MV-4-11 (cell line): ENCODE data around the gene MPHOSPH10.
A peak's percentile ranks its signal among the peaks of the same experiment; 100 is the strongest.
"Not testable (repeated sequence)": the region's sequence is repeated elsewhere in the genome, so short reads cannot be mapped to it uniquely, and the experiment has no call there.

ENCODE experiments used
- DNase-seq: peaks from one replicate; lab custom pipeline; 2025; lab: John Stamatoyannopoulos, UW

The MPHOSPH10 gene, protein sequence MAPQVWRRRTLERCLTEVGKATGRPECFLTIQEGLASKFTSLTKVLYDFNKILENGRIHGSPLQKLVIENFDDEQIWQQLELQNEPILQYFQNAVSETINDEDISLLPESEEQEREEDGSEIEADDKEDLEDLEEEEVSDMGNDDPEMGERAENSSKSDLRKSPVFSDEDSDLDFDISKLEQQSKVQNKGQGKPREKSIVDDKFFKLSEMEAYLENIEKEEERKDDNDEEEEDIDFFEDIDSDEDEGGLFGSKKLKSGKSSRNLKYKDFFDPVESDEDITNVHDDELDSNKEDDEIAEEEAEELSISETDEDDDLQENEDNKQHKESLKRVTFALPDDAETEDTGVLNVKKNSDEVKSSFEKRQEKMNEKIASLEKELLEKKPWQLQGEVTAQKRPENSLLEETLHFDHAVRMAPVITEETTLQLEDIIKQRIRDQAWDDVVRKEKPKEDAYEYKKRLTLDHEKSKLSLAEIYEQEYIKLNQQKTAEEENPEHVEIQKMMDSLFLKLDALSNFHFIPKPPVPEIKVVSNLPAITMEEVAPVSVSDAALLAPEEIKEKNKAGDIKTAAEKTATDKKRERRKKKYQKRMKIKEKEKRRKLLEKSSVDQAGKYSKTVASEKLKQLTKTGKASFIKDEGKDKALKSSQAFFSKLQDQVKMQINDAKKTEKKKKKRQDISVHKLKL

DNA sequence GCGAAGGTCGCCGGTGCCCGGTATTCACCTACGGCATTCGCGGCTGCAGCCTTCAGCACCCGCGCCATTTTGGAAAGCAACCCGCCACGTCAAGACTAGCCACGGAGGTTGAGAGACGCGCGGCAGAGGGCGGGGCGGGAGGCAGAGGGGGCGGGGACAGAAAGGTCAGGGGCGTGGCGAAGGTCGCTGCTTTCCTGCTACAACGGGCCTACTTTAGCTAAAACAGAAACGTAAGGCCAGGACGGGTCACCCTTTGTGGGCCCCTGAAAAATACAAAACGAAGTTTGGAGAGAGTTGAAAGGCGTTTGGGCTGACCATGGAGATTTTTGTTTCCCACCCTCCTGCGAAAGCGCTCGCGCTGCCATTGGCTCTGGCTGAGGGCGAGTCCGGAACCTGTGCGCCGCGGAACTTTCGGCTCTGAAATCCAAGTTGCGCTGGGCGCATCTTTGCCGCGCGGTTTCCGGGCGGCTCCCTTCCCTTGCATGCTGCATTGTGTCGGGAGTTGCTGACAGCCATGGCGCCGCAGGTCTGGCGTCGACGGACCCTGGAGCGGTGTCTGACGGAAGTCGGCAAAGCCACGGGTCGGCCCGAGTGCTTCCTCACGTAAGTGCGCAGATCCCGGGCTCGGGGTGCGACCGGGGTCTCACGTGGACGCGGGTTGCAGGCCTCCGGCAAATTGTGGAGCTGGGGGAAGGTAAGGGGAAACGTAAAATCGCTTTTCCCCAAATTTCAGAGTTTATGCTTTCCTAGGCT lies at the start of gene MPHOSPH10, which contains the start of gene MCEE:
Gene MPHOSPH10, plus strand, starts transcription at position 483 of the 753 bp plus-strand sequence. Its CDS starts 32 bp downstream, at position 515.
Gene MCEE, minus strand, starts transcription at position 78 of the 753 bp plus-strand sequence. Its CDS starts 10 bp downstream, at position 68.
- peak; percentile 86 for DNase-seq

DNA sequence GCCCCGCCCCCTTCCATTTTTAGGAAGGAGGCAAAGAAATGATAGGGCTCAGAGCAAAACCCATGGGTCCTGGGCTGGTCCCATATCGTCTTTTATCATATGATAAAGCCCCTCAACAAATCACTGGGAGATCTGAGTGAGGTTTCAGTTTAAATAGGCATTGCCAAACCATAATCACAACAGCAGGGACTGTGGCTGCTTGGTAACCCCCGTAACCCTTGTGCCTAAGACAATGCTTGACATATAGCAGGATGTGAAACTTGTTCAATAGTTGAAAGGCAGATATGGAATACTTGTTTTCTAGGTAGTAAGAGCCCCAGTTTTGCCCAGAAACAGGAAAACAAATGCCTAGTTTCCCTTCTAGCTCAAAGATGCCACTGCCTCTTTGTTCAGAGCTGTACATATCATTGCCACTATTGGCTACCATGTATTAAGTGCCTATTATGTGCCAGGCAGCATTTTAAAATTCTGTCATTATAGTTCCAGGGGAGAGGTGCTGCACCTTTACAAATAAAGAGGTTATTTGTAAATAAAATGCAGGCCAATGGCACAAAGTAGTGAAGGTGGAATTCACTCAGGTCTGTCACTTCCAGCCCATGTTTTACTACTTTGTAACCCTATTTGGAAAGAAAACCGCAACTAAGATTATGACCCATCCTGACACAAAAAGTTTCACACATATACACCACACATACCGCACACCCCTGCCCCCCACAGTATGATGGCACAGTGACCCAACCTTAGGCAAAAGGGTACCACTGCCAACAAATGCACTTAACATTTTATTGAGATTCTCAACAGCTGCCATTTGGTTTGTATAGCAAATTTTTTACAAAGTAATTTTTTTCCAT lies 47.8 kb upstream of the MPHOSPH10 start:
- DNase-seq: peak; percentile 85

DNA sequence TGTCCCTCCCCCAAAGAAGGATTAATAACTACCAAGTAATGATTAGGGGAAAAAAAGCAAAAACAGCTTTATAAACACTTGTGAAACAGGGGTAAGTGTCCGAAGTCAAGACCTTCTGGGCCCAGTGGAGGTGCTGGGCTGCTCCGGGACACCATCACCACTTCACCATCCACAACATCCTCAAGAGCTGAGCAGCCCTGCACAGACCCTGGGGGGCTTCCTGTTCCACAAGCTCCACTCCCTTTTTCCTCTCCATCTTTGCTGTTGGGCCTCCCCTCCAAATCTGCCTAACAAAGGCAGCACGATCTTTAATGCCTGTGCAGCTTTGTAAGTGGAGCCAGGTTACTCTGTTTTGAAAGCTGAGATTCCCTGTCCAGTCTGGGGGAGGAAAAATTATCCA lies 47.1 kb upstream of the MPHOSPH10 start:
- not testable (repeated sequence) for DNase-seq

DNA sequence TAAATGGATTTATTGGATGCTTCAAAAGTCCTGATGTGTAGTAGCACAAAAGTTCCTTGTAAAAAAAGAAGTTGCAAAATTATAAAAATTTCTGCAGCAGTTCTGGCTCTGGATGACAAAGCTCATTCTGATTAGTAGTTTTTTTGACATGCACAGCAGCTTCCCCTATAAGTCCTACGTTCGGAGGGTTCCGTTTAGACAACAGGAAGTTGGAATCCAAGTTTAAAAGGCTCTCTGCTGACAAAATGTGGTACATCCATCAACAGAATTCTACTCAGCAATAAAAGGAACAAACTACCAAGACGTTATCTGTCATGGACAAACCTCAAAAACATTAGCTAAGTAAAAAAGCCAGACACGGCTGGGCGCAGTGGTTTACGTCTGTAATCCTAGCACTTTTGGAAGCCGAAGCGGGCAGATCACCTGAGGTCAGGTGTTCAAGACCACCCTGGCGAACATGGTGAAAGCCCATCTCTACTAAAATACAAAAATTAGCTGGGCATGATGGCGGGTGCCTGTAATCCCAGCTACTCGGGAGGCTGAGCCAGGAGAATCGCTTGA lies 46.6 kb upstream of the MPHOSPH10 start:
- peak; percentile 62 for DNase-seq

DNA sequence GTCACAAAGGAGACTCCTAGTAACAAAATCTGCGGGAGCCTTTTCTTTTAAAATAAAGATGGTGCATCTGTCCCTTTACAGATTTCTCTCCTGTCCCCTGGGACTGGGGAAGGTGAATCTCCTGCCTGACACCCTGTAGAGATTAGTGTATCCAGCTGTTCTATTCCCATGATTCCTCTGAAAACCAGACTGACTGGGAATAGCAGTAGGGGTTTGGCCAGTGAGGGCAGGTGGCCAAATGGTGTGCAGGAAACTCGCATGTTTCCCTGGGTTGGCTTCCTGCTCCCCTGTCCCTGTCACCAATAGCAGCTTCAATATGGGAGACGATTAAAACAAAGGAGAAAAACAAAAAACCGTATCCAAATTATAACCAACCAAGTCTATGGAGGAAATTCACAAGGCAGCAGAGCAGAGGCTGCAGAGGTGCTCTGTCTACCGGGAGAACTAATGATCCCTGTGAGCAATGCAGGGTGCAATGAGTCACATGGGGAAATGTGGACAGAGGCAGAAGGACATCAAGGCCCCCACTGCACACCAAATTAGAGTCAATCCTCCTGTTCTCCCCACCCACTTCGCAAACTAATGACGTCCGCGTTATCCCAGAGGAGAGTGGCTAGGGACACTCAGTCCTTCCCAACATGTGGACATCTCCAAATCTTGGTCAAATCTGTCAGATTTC lies 45.0 kb upstream of the MPHOSPH10 start:
- not testable (repeated sequence) for DNase-seq

DNA sequence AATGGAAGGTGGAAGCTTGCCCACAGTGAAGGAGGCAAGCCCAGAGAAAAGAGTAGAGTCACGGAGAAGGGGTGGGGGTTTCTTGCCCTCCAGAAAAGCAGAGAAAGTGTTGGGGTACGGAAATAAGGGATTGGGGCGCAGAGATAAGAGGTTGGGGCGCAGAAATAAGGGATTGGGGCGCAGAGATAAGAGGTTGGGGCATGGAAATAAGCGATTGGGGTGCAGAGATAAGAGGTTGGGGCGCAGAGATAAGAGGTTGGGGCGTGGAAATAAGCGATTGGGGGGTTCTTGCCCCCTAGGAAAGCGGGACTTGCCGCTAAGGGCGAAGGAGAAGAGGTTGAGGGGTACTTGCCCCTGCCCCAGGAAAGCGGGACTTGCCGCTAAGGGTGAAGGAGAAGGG lies 41.0 kb upstream of the MPHOSPH10 start:
- not testable (repeated sequence) for DNase-seq

DNA sequence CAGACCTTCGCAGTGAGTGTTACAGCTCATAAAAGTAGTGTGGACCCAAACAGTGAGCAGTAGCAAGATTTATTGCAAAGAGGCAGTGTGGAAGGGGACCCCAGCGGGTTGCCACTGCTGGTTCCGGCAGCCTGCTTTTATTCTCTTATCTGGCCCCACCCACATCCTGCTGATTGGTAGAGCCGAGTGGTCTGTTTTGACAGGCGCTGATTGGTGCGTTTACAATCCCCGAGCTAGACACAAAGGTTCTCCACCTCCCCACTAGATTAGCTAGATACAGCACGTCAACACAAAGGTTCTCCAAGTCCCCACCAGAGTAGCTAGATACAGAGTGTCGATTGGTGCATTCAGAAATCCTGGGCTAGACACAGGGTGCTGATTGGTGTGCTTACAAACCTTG lies 38.6 kb upstream of the MPHOSPH10 start:
- DNase-seq: not testable (repeated sequence)

DNA sequence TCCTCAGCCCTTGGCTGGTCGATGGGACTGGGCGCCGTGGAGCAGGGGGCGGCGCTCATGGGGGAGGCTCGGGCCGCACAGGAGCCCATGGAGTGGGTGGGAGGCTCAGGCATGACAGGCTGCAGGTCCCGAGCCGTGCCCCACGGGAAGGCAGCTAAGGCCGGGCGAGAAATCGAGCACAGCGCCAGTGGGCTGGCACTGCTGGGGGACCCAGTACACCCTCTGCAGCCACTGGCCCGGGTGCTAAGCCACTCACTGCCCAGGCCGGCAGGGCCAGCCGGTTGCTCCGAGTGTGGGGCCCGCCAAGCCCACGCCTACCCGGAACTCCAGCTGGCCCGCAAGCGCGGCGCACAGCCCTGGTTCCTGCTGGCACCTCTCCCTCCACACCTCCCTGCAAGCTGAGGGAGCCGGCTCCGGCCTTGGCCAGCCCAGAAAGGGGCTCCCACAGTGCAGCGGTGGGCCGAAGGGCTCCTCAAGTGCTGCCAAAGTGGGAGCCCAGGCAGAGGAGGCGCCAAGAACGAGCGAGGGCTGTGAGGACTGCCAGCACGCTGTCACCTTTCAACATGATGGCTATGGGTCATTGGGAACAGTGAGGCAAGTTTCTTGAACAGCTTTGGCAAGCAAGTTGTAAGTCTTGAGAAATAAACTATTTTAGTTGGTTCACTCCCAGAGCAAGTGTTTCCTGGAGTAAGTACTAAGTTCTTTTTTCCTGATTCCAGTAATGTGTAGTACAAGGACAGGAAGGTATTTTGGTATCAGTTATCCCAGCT lies 37.8 kb upstream of the MPHOSPH10 start:
- DNase-seq: not testable (repeated sequence)

DNA sequence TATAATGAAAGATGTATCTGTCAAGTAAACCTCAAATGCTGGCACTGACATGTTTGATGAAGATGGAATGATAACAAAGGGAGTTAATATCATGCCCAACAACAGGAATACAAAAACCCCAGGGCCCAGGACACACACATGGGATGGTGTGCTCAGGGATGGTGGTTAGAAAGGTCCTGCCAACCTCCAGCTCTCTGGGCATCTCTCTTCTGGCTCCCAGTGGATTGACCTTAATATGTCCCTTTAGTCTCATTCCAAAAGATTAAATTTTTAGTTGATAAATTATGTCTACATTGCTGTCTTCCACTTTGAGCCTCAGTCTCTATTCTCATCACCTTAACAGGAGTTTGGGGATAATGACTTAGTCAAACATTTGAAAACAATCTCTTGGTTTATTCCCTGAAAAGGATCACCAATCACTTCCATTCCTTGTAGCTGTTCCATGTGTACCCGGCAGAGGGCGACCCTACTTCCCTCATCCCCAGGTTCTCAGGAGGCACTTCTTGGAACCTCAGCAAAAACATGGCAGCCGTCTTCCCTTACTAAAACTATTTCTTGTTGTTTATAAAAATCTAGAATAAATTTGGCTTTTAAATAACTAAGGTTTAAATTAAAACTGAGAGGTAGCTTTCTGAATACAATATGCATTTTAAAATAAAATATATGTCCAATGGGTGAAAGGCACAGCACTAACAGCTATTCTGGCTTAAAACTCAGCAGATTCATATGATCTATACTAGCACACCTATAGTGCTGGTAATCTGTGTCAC lies 30.1 kb upstream of the MPHOSPH10 start:
- peak; percentile 38 for DNase-seq

DNA sequence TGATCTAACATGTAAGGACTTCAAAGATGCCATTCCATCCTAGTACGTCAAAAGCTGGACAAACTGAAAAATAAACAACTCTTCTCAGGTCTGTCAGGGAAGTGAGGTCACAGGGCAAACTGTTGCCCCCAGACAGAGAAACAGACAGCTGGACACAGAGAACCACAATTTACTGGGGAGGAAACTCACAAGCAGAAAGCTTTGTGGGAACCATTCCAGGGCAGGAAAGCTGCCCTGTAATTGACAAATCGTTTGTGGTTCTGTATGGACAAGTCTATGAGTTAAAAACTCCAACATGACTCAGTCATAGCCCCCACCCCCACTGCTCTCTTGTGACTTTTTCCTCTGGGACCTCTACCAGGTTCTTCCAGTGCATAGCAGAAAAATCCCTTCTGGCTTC lies 28.8 kb upstream of the MPHOSPH10 start:
- DNase-seq: peak; percentile 86

DNA sequence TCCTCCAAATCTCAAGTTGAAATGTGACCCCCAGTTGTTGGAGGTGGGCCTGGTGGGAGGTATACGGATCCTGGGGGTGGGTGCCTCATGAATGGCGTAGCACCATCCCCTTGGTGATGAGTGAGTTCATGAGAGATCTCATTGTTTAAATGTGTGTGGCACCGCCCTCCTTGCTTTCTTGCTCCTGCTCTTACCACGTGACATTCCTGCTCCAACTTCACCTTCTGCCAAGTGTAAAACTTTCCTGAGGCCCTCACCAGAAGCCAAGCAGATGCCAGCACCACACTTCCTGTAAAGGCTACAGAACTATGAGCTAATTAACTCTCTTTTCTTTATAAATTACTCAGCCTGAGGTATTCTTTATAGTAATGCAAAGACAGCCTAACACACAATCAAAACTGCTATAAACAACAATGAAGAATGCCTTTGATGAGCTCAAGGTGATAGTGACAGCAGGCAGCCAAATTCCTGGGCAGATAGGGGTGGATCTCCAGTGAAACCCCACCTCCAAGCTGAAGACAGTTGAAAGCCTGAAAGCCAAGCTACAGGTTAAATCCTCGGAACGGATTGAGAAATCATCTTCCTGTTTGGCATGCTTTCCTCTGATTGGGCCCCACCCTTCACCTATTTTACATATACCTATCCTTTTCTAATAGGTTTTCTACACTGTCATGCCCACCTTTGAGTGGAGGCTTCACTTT lies 27.3 kb upstream of the MPHOSPH10 start:
- no peak for DNase-seq

DNA sequence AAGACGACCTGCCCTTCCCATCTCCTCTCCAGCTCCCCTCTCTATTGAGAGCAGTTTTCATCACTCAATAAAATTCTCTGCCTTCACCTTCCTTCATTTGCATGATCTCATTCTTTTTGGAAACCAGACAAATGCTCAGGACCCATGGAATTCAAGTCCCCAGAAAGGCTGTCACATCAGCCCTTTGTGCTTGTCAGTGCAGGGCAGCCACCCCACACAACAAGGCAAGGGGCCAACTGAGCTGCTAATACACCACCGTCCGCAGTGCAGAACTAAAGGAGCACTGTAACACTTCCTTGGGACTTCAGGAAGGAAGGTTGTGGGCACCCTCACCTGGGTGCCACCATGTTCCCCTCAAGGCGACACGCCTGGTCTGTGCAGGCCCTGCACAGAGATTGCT lies 26.6 kb upstream of the MPHOSPH10 start:
- no peak for DNase-seq

DNA sequence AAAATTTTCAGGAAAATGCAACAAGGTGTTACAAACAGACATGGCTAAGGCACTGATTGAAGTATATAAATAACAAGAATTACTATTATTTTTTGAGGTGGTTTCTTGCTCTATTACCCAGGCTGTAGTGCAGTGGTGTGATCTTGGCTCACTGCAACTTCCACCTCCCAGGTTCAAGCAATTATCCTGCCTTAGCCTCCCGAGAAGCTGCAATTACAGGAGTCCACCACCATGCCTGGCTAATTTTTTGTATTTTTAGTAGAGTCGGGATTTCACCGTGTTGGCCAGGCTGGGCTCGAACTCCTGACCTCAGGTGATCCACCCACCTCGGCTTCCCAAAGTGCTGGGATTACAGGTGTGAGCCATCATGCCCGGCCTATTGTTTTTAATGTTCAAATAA lies 24.0 kb upstream of the MPHOSPH10 start:
- not testable (repeated sequence) for DNase-seq

DNA sequence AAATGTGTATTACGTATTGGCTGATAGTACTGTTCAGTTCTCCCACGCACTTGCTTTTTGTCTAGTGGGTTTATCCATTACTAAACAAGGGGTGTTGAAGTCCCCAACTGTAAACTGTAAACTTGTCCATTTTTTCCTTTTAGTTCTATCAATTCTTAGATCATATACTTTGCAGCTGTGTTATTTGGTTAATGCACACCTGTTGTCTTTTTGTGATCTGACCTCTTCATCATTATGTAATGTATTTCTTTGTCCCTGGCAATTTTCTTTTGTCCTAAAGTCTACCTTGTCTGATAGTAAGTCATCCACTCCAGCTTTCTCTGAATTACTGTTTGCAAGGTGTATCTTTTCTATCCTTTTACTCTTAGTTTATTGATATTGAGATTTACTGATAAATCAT lies 22.3 kb upstream of the MPHOSPH10 start:
- no peak for DNase-seq

DNA sequence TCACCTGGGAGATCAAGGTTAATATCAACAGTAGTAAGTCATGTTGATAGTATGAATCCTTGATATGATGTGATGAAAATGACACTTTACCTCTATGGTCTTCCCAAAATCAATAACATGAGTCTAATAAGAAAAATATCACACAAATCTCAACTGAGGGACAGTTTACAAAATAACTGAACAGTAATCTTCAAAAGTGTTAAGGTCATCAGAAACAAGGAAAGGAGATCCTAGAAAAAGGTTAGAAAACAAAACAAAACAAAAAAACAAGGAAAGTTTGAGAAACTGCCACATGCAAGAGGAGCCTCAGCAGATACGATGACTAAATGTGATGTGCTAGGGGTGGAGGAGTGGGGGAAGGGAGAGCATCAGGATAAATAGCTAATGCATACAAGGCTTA lies 16.6 kb upstream of the MPHOSPH10 start:
- no peak for DNase-seq

DNA sequence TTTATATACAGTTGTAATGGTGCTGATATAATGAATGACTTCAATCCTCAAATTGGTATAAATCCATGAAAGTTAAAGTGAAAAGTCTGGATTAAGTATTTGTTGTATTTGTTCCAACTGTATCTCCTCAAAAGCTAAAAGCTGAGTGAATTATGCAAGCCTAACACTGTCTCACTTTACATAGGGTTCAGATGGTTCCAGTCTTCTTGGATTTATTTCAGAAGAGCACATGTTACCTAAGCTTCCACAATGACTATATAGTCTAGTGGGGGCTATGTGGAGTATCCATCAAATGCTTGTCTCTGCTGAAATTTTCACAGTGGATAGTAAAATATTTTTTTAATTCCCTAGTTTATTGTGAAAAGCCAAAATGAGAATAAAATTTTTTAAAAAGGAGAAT lies 13.4 kb upstream of the MPHOSPH10 start:
- no peak for DNase-seq

DNA sequence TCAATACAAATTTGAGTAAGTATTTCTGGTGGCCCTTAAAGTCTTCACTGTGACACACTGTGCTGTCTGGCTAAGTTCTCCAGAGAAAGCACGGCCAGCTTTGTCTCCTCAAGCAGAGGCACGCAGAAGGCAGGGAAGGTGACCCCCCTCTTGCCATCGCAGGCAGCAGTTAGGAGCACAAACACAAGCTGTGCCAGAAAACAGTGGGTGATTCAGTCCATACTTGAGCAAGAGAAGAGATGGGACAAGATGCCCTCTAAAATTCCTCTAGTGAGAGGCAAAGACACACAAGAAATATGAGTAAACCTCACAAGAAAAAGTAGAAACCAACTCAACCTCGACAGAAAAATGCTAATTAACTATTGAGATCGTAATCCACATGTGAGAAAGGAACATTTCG lies 10.2 kb upstream of the MPHOSPH10 start:
- no peak for DNase-seq

DNA sequence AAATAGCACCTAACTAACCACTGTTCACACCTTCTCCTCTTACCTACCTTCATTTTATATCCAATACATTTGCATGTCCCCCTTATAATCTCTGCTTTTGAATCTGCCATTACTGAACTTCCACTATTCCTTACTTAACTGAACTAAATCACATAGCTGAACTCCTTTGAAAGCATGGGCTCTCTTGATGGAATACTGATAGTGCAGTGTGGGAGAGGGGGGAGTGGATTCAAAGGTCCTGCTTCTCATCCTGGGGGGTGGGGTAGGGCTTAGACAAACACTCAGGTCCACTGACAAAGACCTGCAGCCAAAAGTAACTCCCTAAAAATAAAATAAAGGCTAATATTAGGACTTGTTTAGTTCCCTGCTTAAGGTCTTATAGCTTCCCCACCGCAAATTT lies 9.0 kb upstream of the MPHOSPH10 start:
- DNase-seq: no peak
